HepG2 (cell line): Measurements from ENCODE around the gene BATF2. TPM values are rescaled to one million over a fixed set of nuclear protein-coding genes. Genes with fewer than 3 reads are reported as not detected.

Experiments
- ATAC-seq: fragments of 200-7000 bp; cut with Tn5 transposase; 3 replicates; pipeline ENCODE4 v1.9.1; 2020; ENCODE audit warnings: mild to moderate bottlenecking, moderate library complexity
- BruUV-seq: library from RNA; stranded (reverse); fragments of 400-500 nt; replicated peaks from 2 replicates; lab custom pipeline; 2021; lab: Mats Ljungman, UMichigan
- CTCF ChIA-PET: fragments of 300-600 bp; formaldehyde crosslinking; extraction: SDS; loops from one replicate; lab custom pipeline; 2021; ENCODE audit warnings: low total read pairs, inconsistent platforms, low intra/inter-chr PET ratio; lab: Yijun Ruan, JAX
- POLR2A ChIA-PET: fragments of 350-600 bp; sonication (Branson Sonifier 250); formaldehyde crosslinking; loops from one replicate; lab custom pipeline; 2020; ENCODE audit warnings: antibody characterized with exemption, inconsistent platforms; lab: Yijun Ruan, JAX
- DNase-seq: peaks from one replicate; pipeline ENCODE4 v3.0.0-alpha.2; 2015; ENCODE audit warnings: low spot score
- FAIRE-seq: peaks from 3 replicates; lab custom pipeline; 2011; peaks lifted over from hg19 to GRCh38; lab: Jason Lieb, UNC
- H2AFZ ChIP-seq: one replicate; pipeline ENCODE4 v1.6.1; 2011; ENCODE audit warnings: low read length, inconsistent platforms
- H3K27ac ChIP-seq: fragments of 300-600 bp; 3 replicates; pipeline ENCODE4 v1.8.0; 2011; ENCODE audit warnings: mixed run types, mild to moderate bottlenecking, mixed read lengths, low read length, inconsistent platforms; ENCODE audit not compliant: insufficient read depth; ENCODE audit errors: extremely low read length
- H3K27me3 ChIP-seq, 2 experiments: fragments of 200-600 bp in 1 of 2; 2 replicates in 1 of 2; 3 replicates in 1 of 2; pipeline versions ENCODE4 v1.6.0 to v1.8.0; 2011; ENCODE audit warnings: low read length in 2 of 2, mild to moderate bottlenecking in 2 of 2, moderate library complexity in 2 of 2, inconsistent platforms in 1 of 2; ENCODE audit not compliant: insufficient read depth in 2 of 2, control insufficient read depth in 1 of 2
- H3K36me3 ChIP-seq, 2 experiments: fragments of 200-600 bp in 1 of 2; replicated peaks in 1 of 2; 2 replicates in 1 of 2; 3 replicates in 1 of 2; pipeline versions ENCODE4 v1.5.1 to v1.8.0; 2011; ENCODE audit warnings: low read length in 2 of 2, inconsistent platforms in 1 of 2; ENCODE audit not compliant: insufficient read depth in 2 of 2, control insufficient read depth in 1 of 2
- H3K4me1 ChIP-seq: 2 replicates; pipeline ENCODE4 v1.5.1; 2012; ENCODE audit warnings: low read length, inconsistent platforms; ENCODE audit not compliant: insufficient read depth
- H3K4me2 ChIP-seq: 2 replicates; pipeline ENCODE4 v1.6.0; 2011; ENCODE audit warnings: low read depth, low read length, inconsistent platforms
- H3K4me3 ChIP-seq, 3 experiments: fragments of 200-600 bp in 1 of 3; sonication (generic), shearing (Covaris generic) in 1 of 3; replicated peaks in 1 of 3; 2 replicates each; pipeline ENCODE4 v1.5.1; 2011 to 2016; ENCODE audit warnings: low read length in 3 of 3, inconsistent platforms in 2 of 3, low read depth in 2 of 3, mild to moderate bottlenecking in 2 of 3, control low read depth in 1 of 3, mixed read lengths in 1 of 3; ENCODE audit not compliant: insufficient read depth in 1 of 3
- H3K79me2 ChIP-seq: one replicate; pipeline ENCODE4 v1.6.1; 2011; ENCODE audit warnings: low read length, inconsistent platforms; ENCODE audit not compliant: insufficient read depth
- H3K9ac ChIP-seq: 2 replicates; pipeline ENCODE4 v1.6.0; 2011; ENCODE audit warnings: mild to moderate bottlenecking, low read depth, low read length, inconsistent platforms; ENCODE audit not compliant: insufficient read depth
- H3K9me3 ChIP-seq: 2 replicates; pipeline ENCODE4 v1.5.1; 2012; ENCODE audit warnings: mild to moderate bottlenecking, low read length
- H4K20me1 ChIP-seq: 2 replicates; pipeline ENCODE4 v1.6.0; 2011; ENCODE audit warnings: inconsistent platforms, mild to moderate bottlenecking, low read length, moderate library complexity; ENCODE audit not compliant: insufficient read depth
- ARID5B ChIP-seq: IDR thresholded peaks from 2 replicates; pipeline ENCODE4 v1.4.0; 2020; ENCODE audit warnings: mild to moderate bottlenecking, missing genetic modification reagents
- IKZF5 ChIP-seq: IDR thresholded peaks from 2 replicates; pipeline ENCODE4 v1.6.1; 2018; ENCODE audit warnings: missing genetic modification reagents, mild to moderate bottlenecking, missing compliant biosample characterization
- JUNB ChIP-seq: sonication (generic); formaldehyde crosslinking; IDR thresholded peaks from 2 replicates; pipeline ENCODE4 v1.8.0; 2022; ENCODE audit warnings: missing genetic modification reagents, mild to moderate bottlenecking, borderline replicate concordance
- KLF13 ChIP-seq: sonication (generic); formaldehyde crosslinking; IDR thresholded peaks from 2 replicates; pipeline ENCODE4 v1.4.0; 2020; ENCODE audit warnings: mild to moderate bottlenecking, missing genetic modification reagents
- MAFK ChIP-seq, 2 experiments: IDR thresholded peaks in 1 of 2; conservative IDR thresholded peaks in 1 of 2; 2 replicates each; pipeline ENCODE4 v1.6.1; 2011; ENCODE audit warnings: improper control_type of control experiment in 2 of 2, low read length in 2 of 2
- NR2F6 ChIP-seq, 2 experiments: IDR thresholded peaks; 2 replicates each; pipeline ENCODE4 v1.6.1; 2016; ENCODE audit warnings: antibody characterized with exemption in 1 of 2, mild to moderate bottlenecking in 1 of 2
- RFX3 ChIP-seq: IDR thresholded peaks from 2 replicates; pipeline ENCODE4 v1.6.1; 2016; ENCODE audit warnings: missing biosample characterization, missing genetic modification reagents
- SRY ChIP-seq: sonication (generic); formaldehyde crosslinking; IDR thresholded peaks from 2 replicates; pipeline ENCODE4 v1.8.0; 2022; ENCODE audit warnings: mild to moderate bottlenecking, missing genetic modification reagents
- YY1 ChIP-seq: IDR thresholded peaks from 2 replicates; pipeline ENCODE4 v1.6.1; 2011; ENCODE audit warnings: low read length, low read depth, moderate library complexity, mild to moderate bottlenecking; ENCODE audit not compliant: insufficient read depth, insufficient replicate concordance
- ZBTB46 ChIP-seq: sonication (generic); formaldehyde crosslinking; IDR thresholded peaks from 2 replicates; pipeline ENCODE4 v1.4.0; 2020; ENCODE audit warnings: mild to moderate bottlenecking, missing genetic modification reagents, borderline replicate concordance
- ZNF121 ChIP-seq: sonication (generic); formaldehyde crosslinking; IDR thresholded peaks from 2 replicates; pipeline ENCODE4 v1.5.0; 2020; ENCODE audit warnings: mild to moderate bottlenecking, missing genetic modification reagents
- ZNF230 ChIP-seq: sonication (generic); formaldehyde crosslinking; IDR thresholded peaks from 2 replicates; pipeline ENCODE4 v1.4.0; 2020; ENCODE audit warnings: mild to moderate bottlenecking, missing genetic modification reagents
- ZNF879 ChIP-seq: sonication (generic); formaldehyde crosslinking; IDR thresholded peaks from 2 replicates; pipeline ENCODE4 v1.8.1; 2023; ENCODE audit warnings: missing genetic modification reagents
- WGBS: methylation state at CpG from one replicate; pipeline ENCODE4 v1.1.6; 2017; ENCODE audit warnings: low lambda C conversion rate; 5-methylcytosine and 5-hydroxymethylcytosine counted together
- in situ Hi-C: cut with HindIII; loops from 2 replicates; pipeline ENCODE4 v1.10.0; 2017; ENCODE audit warnings: low pct_unique_long_range_greater_than_20kb; ENCODE audit not compliant: extremely low pct_ligation_motif_present
- intact Hi-C: fragments of 100-400 bp; cut with micrococcal nuclease; formaldehyde crosslinking; loops from one replicate; pipeline ENCODE4 v1.10.0; 2022; ENCODE audit not compliant: unreplicated experiment
- polyA plus RNA-seq, 8 experiments: library from polyadenylated mRNA; depleted of rRNA in 3 of 8; stranded (reverse) in 7 of 8; unstranded in 1 of 8; fragments of >200 nt; fragmentation: Illumina TruSeq in 4 of 8; extraction: Trizol in 4 of 8; gene quantifications; 2 replicates each; pipeline versions ENCODE4 v1.2.1 to v1.2.3, GENCODE V29; 2011 to 2016; ENCODE audit warnings: low read depth in 4 of 8, missing spikeins in 1 of 8, mixed read lengths in 1 of 8; ENCODE audit not compliant: insufficient read depth in 1 of 8
- total RNA-seq, 5 experiments: library from RNA; depleted of rRNA; stranded (reverse); fragments of >200 nt; fragmentation: Illumina TruSeq; extraction: Trizol; gene quantifications; 2 replicates each; pipeline ENCODE4 v1.2.3, GENCODE V29; 2016; ENCODE audit warnings: low read depth in 1 of 5

Gene BATF2
- total and polyA plus RNA-seq, 2 of the 13 experiments (the other 11 are each of a cell fraction or from before 2014, with no cell fraction given): 2.8 to 3.9 TPM

GRCh38 chr11:64974124-64974523 lies 22.6 kb downstream of the BATF2 start:
- Histone ChIP-seq H3K27ac (no peak overlapping the region), H3K27me3 (peaks cover 0 to 11% of the 10 kb centered on the region in 2 experiments; a peak in 2 of 5 replicates), H3K36me3 (no peaks in the 10 kb centered on the region), H3K4me1 (no peaks in the 10 kb centered on the region), H2AFZ (no peak overlapping the region), H3K79me2 (no peaks in the 10 kb centered on the region), H4K20me1 (no peaks in the 10 kb centered on the region), H3K9ac (no peak overlapping the region), H3K4me2 (no peak overlapping the region), H3K4me3 (no peak overlapping the region), H3K9me3 (no peaks in the 10 kb centered on the region)
- DNase-seq (no peak), ATAC-seq (no peak), FAIRE-seq (no peak)
- ChIA-PET CTCF (no interaction called here), POLR2A (interaction anchor here (0.7 kb wide), 1 partner anchor 9 kb away, joined by 4 read pairs; no protein-coding TSS in a partner anchor)
- intact Hi-C loops (no loop called here), in situ Hi-C loops (no loop called here)
- BruUV-seq: no TSS peak
- 12% methylated on average over 5 of the region's 5 CpGs for WGBS
- TF ChIP-seq ZNF121 (CRISPR knock-in tag): no peak
- TF ChIP-seq IKZF5: no peak
- no peak for TF ChIP-seq ZNF879
- TF ChIP-seq JUNB: no peak
- no peak for TF ChIP-seq RFX3
- no peak for TF ChIP-seq ZNF230 (CRISPR knock-in tag)
- no peak for TF ChIP-seq YY1
- no peak for TF ChIP-seq MAFK (conservative IDR thresholded peaks at IDR 0.05 in 1 of 2, IDR thresholded peaks at IDR 0.05 in 1 of 2; ENCODE audit: low read length in 2 of 2)
- no peak for TF ChIP-seq ARID5B
- TF ChIP-seq ZBTB46 (CRISPR knock-in tag): no peak
- no peak for TF ChIP-seq NR2F6 (IDR thresholded peaks at IDR 0.05)
- no peak for TF ChIP-seq NR2F6 (CRISPR knock-in tag; IDR thresholded peaks at IDR 0.05)
- no peak for TF ChIP-seq KLF13
- no peak for TF ChIP-seq SRY (CRISPR knock-in tag)
